Measurements from ENCODE around the gene AADACL3.
A peak's percentile ranks its signal among the peaks of the same experiment; 100 is the strongest.

The AADACL3 gene

DNA sequence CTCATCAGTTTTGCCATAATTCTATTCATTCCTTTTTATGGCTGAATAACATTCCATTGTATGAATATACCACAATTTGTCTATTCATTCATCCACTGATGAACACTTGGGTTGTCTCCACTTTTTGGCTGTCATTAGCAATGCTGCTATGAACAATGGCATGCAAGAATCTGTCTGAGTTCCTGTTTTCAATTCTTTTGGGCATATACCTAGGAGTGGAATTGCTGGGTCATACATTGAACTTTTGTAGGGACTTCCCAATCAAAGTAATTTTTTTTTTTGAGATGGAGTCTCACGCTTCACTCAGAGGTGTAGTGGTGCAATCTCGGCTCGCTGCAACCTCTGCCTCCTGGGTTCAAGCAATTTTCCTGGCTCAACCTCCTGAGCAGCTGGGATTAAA, 37.1 kb upstream of the AADACL3 start:
- TF ChIP-seq, protein P1, sequence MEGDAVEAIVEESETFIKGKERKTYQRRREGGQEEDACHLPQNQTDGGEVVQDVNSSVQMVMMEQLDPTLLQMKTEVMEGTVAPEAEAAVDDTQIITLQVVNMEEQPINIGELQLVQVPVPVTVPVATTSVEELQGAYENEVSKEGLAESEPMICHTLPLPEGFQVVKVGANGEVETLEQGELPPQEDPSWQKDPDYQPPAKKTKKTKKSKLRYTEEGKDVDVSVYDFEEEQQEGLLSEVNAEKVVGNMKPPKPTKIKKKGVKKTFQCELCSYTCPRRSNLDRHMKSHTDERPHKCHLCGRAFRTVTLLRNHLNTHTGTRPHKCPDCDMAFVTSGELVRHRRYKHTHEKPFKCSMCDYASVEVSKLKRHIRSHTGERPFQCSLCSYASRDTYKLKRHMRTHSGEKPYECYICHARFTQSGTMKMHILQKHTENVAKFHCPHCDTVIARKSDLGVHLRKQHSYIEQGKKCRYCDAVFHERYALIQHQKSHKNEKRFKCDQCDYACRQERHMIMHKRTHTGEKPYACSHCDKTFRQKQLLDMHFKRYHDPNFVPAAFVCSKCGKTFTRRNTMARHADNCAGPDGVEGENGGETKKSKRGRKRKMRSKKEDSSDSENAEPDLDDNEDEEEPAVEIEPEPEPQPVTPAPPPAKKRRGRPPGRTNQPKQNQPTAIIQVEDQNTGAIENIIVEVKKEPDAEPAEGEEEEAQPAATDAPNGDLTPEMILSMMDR (conservative IDR thresholded peaks at IDR 0.05; ENCODE audit: low read length): no peak
- H3K4me3 ChIP-seq (ENCODE audit: low read length): no peak overlapping the region
- peak; percentile 68 for DNase-seq (ENCODE audit: low read depth)

- TF ChIP-seq, protein P1 (conservative IDR thresholded peaks at IDR 0.05; ENCODE audit: low read length): no peak
- DNase-seq (ENCODE audit: low read depth): no peak
These were observed 25.8 kb upstream of the AADACL3 start for GRCh38 chr1:12690156-12690555.

GRCh38 chr1:12692967-12693782, 22.7 kb upstream of the AADACL3 start:
- H3K4me3 ChIP-seq (ENCODE audit: low read length): no peak overlapping the region
- TF ChIP-seq, protein P1 (conservative IDR thresholded peaks at IDR 0.05; ENCODE audit: low read length): no peak
- peak; percentile 38 for DNase-seq (ENCODE audit: low read depth)

More at GRCh38 chr1:12690156-12690555, 25.8 kb upstream of the AADACL3 start:
- H3K4me3 ChIP-seq (ENCODE audit: low read length): no peak overlapping the region

GRCh38 chr1:12696658-12697057, 19.3 kb upstream of the AADACL3 start:
- TF ChIP-seq, protein P1 (conservative IDR thresholded peaks at IDR 0.05; ENCODE audit: low read length): no peak
- peak; percentile 12 for DNase-seq (ENCODE audit: low read depth)
- no peak overlapping the region for H3K4me3 ChIP-seq (ENCODE audit: low read length)

GRCh38 chr1:12697397-12697796, 18.5 kb upstream of the AADACL3 start:
- DNase-seq (ENCODE audit: low read depth): peak; percentile 91
- no peak overlapping the region for H3K4me3 ChIP-seq (ENCODE audit: low read length)
- TF ChIP-seq, protein P1 (conservative IDR thresholded peaks at IDR 0.05; ENCODE audit: low read length): no peak

- DNase-seq (ENCODE audit: low read depth): no peak
- TF ChIP-seq, protein P1 (conservative IDR thresholded peaks at IDR 0.05; ENCODE audit: low read length): no peak
- H3K4me3 ChIP-seq (ENCODE audit: low read length): no peak overlapping the region
These were observed 12.0 kb upstream of the AADACL3 start for GRCh38 chr1:12703821-12704451.

DNA sequence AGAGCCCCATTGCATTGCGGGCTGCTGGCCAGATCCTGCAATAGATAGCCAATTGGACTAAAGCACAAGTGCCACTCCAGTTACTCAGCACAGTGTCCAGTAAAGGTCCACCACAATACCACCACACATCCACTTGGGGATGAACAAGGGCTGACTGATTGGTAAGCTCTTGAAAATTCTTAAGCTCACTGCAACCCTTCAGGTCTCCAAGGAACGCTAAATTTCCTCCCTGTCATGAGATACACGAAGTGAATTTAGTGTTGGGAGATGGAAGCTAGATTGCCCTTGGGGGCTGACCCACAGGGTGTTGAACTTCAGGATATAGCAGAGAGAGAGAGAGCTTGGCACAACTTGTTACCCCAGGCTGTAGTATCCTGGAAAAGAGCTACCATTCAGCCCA, 9.8 kb upstream of the AADACL3 start:
- no peak overlapping the region for H3K4me3 ChIP-seq (ENCODE audit: low read length)
- DNase-seq (ENCODE audit: low read depth): peak; percentile 18
- TF ChIP-seq, protein P1 (conservative IDR thresholded peaks at IDR 0.05; ENCODE audit: low read length): no peak
